ENCODE data around the gene RTN4IP1.
"Not testable (repeated sequence)": the region's sequence is repeated elsewhere in the genome, so short reads cannot be mapped to it uniquely, and the experiment has no call there.

DNA sequence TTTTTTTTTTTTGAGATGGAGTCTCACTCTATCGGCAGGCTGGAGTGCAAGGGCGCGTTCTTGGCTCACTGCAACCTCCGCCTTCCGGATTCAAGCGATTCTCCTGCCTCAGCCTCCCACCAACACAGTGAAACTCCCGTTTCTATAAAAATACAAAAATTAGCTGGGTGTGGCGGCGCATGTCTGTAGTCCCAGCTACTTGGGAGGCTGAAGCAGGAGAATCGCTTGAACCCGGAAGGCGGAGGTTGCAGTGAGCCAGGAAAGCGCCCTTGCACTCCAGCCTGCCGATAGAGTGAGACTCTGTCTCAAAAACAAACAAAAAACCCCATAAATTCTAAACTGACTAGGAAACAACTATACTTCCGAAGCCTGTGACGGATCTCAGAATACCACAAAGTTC lies 1.5 kb downstream of the RTN4IP1 start:
- TF ChIP-seq ZNF274 (IDR thresholded peaks at IDR 0.05; ENCODE audit: low read depth, low read length); SUZ12 (IDR thresholded peaks at IDR 0.05; ENCODE audit: extremely low read depth, insufficient read depth, insufficient read length); YY1 (IDR thresholded peaks at IDR 0.05; ENCODE audit: insufficient read depth, insufficient read length): not testable (repeated sequence)
